Thyroid gland (tissue), 4 donors: ENCODE measurements around the gene NAV2.

Experiments used
- POLR2A ChIP-seq, 2 donors: fragments of 450-650 bp; IDR thresholded peaks; one replicate each; pipeline ENCODE4 v1.6.1; 2017; ENCODE audit warnings: antibody characterized with exemption in 2 of 2, mild to moderate bottlenecking in 2 of 2, moderate library complexity in 1 of 2
- TF ChIP-seq, protein P1 (sequence below), 6 experiments: fragments of 200-600 bp in 3 of 6; fragments of 450-650 bp in 3 of 6; sonication (generic) in 3 of 6; IDR thresholded peaks; one replicate each; pipeline ENCODE4 v1.5.1; 2016 to 2019; ENCODE audit warnings: antibody characterized with exemption in 6 of 6, mild to moderate bottlenecking in 2 of 6, inconsistent platforms in 1 of 6, moderate library complexity in 1 of 6

DNA sequence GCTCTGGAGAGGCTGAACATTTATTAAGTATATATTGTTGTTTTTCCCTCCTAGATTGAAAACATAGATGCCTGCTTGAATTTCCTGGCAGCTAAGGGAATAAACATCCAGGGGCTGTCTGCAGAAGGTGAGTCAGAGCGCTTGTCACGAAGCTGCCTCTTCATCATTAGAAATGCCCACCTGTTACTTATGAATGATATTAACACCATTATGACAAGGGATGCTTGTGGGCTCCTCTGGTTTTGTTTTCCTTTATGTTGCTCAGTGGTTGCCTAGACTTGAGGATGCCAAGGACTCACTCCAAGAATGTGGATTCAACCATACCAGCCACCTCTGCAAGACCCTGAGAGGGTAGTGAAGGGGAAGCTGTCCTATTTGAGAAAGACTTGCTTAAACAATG, 156.2 kb downstream of the NAV2 start:
- TF ChIP-seq, protein P1, sequence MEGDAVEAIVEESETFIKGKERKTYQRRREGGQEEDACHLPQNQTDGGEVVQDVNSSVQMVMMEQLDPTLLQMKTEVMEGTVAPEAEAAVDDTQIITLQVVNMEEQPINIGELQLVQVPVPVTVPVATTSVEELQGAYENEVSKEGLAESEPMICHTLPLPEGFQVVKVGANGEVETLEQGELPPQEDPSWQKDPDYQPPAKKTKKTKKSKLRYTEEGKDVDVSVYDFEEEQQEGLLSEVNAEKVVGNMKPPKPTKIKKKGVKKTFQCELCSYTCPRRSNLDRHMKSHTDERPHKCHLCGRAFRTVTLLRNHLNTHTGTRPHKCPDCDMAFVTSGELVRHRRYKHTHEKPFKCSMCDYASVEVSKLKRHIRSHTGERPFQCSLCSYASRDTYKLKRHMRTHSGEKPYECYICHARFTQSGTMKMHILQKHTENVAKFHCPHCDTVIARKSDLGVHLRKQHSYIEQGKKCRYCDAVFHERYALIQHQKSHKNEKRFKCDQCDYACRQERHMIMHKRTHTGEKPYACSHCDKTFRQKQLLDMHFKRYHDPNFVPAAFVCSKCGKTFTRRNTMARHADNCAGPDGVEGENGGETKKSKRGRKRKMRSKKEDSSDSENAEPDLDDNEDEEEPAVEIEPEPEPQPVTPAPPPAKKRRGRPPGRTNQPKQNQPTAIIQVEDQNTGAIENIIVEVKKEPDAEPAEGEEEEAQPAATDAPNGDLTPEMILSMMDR (IDR thresholded peaks at IDR 0.05): no peak
- TF ChIP-seq POLR2A (IDR thresholded peaks at IDR 0.05): no peak
